A673 (cell line): ENCODE measurements around the gene HEY2.

Experiments
- CTCF ChIP-seq: fragments of 300-800, 200-600 bp; sonication (generic); conservative IDR thresholded peaks from 2 replicates; pipeline ENCODE4 v1.5.1; 2017; ENCODE audit warnings: low read depth, mild to moderate bottlenecking, antibody characterized with exemption, low read length, moderate library complexity, mixed read lengths
- EZH2 ChIP-seq: fragments of 200-600 bp; sonication (generic); IDR thresholded peaks from 2 replicates; pipeline ENCODE4 v1.6.1; 2017; ENCODE audit warnings: borderline replicate concordance, low read depth, mild to moderate bottlenecking, mixed read lengths, antibody characterized with exemption, low read length; ENCODE audit not compliant: poor library complexity, severe bottlenecking

- TF ChIP-seq EZH2 (no peak), CTCF (no peak)
Observed at GRCh38 chr6:125784365-125784764, 34.9 kb downstream of the HEY2 start.
